Islet of Langerhans (tissue), 1 donor: Measurements from ENCODE around the gene ARTN.

Source experiments
- FAIRE-seq: peaks from one replicate; lab custom pipeline; 2011; peaks lifted over from hg19 to GRCh38; lab: Jason Lieb, UNC

The ARTN gene

DNA sequence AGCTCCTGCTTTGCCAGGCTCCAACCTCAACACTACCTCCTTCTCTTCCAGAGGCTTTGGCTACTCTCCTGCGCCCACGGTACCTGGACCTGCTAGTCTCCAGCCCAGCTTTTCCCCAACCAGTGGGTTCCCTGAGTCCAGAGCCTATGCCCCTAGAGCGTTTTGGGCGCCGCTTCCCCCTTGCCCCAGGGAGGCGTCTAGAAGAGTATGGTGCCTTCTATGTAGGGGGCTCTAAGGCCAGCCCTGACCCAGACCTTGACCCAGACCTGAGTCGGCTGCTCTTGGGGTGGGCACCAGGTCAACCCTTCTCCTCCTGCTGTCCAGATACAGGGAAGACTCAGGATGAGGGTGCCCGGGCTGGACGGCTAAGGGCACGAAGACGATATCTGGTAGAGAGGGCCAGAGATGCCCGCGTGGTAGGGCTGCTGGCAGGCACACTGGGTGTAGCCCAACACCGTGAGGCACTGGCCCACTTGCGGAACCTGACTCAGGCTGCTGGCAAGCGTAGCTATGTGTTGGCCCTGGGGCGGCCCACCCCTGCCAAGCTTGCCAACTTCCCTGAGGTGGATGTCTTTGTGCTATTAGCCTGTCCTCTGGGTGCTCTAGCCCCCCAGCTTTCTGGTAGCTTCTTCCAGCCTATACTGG is 37.9 kb downstream of the ARTN start:
- FAIRE-seq = no peak

DNA sequence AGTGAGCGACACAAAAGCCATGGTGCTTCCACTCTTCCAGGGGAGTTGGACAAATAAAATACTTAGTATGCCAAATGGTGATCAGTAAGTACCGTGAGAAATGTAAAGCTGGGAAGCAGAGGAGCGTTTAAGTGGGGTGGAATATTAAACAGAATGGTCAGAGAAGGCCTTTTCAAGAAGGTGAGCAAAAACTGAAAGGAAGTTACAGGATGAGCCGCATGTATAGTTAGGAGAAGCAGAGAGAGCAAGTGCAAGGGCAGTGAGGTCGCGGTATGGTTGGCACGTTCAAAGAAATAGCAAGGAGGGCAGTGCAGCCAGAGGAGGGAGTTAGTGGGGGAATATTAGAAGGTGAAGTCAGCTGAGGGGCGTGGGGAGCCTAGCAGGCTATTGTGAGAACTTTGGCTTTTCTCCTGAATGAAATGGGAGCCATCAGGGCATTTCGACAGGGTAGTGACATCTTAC is 40.4 kb downstream of the ARTN start:
- FAIRE-seq = no peak

DNA sequence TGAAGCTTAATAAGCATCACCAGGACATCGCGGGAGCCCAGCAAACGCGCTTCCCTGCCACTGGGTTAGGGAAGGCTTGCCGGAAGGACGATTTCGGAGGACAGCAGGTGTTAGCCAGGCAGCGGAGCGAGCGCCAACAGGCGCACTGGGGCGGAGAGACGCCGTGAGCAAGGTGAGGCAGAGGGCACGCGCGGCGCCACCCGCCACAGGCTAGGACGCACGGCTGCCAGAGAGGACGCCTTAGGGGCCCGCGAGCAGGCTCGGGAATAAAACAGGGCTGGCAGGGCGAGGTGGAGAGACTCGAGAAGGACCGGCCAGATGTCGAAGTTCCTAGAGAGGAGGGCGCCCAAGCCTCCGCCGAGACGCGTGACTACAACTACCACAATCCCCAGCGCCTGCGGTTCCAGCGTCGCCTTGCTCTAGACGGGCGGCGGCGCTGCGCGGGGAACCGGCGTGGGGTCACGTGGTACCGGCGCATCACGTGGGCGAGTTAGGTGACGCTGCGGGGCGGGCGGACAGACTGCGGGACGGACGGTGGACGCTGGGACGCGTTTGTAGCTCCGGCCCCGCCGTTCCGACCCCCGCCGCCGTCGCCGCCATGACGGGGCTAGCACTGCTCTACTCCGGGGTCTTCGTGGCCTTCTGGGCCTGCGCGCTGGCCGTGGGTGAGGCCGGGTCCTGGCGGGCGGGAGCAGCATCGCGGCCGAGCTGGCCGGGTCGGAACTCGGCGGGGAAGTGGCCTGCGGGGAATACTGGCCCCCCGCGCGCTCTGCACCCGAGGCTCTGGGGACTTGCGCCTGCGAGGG is 41.0 kb downstream of the ARTN start, which contains the start of gene ATP6V0B:
ATP6V0B (plus strand) TSS at position 518 of the 806 bp plus-strand sequence; CDS start at position 599, 81 bp downstream.
- FAIRE-seq = no peak

DNA sequence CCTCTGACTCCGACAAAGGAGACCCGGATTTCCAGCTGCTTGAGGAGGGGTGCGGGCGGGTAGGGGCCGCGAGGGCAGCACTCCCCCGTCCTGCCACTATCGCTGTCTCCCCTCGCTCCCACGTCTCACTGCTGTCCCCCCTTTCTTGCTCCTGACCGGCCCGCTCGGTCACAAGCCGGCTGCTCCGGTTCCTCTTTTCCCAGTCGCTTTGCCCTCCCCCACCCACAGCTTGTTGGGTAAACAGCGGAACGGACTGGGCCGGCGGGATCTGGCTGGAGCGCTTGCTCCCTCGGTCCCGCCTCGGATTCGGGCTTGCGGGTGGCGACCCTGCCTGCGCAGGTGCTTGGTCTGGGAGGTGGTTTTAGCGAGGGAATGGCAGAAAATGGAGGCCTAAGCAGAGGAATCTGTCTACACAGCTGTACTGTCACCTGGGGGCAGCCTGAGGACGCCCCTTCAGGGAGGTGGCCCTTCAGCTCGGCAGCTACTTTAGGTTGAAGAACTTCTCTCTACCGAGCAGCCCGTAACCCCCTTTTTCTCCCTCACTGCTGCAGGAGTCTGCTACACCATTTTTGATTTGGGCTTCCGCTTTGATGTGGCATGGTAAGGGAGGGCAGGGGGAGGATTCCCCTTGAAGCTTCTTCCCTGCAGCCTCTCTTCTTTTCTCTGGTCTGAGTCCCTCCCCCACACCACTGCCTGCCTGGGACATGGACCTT is 41.8 kb downstream of the ARTN start:
- FAIRE-seq = no peak

DNA sequence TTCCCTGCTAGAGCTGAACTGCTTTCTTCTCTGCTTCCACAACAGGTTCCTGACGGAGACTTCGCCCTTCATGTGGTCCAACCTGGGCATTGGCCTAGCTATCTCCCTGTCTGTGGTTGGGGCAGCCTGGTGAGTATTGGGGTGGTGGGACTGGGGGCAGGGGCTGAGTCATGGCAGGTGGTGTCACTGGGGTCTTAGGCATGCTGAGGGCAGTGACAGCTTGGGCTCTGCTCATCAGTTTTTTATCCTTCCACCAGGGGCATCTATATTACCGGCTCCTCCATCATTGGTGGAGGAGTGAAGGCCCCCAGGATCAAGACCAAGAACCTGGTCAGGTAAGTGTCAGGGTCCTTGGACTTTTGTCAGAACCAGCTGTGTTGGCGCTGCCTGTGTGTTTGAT is 42.4 kb downstream of the ARTN start:
- no peak for FAIRE-seq

DNA sequence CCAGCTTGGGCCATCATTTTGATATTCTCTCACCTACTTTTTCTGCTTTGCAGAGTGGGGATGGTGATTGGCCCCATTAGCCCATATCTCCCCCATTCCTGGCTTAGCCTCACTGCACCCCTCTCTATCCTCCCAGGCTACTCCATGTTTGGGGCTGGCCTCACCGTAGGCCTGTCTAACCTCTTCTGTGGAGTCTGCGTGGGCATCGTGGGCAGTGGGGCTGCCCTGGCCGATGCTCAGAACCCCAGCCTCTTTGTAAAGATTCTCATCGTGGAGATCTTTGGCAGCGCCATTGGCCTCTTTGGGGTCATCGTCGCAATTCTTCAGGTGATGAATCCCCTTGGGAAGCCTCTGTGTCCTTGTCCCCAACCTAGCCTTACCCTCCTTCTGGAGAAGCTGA is 43.3 kb downstream of the ARTN start:
- no peak for FAIRE-seq

DNA sequence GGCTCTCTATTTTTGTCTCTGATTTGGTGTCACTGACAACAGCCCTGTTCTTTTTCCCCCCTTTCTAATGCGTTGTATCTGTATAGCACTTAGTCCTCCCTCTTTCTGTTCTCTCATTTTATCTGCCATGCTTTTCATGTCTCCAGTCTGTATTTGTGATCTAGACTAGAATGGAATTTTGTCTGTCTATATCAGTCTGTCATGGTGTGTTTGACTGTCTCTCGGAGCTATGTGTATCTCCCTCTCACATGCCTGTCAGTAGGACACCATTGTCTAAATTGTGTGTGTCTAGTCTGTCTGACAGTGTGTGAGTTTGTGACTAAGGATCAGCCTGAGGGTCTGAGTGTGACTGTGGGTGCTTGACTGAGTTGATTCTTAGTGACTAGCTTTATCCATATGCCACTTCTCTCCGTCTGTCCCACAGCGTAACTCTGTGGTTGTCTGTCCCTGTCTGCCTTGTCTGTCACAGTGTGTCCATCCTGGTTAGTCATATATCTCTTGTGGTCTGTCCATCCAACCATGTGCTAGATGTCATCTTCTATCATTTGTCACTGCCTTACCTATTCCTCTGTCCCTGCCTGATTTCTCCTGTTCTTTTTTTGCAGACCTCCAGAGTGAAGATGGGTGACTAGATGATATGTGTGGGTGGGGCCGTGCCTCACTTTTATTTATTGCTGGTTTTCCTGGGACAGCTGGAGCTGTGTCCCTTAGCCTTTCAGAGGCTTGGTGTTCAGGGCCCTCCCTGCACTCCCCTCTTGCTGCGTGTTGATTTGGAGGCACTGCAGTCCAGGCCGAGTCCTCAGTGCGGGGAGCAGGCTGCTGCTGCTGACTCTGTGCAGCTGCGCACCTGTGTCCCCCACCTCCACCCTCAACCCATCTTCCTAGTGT is 44.0 kb downstream of the ARTN start:
- no peak for FAIRE-seq

DNA sequence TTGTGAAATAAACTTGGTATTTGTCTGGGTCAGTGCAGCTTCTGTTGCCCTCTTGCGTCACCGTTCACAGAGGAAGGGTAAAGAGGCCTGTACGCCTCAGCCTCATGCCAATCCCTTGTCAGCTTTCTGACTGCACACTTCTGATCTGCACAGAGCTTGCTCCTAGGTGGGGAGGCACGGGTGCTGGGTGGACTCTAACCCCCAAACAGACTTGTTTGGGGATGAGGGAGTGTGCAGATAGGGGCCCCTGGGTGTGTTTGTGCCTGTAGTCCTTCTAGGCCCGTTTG is 44.6 kb downstream of the ARTN start:
- no peak for FAIRE-seq

DNA sequence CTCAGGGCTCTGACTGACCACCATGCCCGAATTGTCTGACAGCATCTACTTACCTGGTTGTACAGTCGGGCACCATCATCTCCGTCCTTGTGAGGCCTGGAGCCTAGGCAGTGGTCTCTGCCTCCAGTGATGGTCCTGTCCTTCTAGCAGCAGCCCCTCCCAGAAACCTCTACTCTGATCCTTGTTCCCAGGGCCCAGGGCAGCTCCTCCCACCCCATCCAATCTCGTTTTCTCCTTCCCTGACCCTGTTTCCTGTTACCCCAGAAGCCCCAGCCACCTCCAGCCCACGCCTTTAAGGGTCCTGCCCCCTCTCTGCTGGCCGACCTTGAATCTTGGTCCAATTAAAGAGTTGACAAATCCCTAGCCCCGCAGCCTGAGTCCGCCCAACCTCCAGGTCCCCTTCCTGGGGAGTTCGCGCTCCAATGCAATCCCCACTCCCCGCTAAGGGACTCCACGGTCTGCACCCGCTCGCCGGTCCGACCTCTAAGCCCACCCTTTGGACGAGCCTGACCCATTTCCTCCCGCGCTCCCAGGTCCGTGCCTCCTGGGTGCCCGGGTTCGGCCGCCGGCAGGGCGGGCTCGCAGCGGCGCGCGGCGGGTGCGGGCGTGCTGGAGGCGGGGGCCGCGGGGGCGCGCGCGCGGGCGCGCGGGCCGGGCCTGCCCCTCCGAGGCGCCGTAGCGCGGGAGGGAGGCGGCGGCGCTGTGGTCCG is 45.1 kb downstream of the ARTN start, which contains the start of gene B4GALT2:
B4GALT2 (plus strand) TSS at position 660 of the 710 bp plus-strand sequence. CDS start 1,951 bp downstream, outside the sequence.
- FAIRE-seq = no peak

DNA sequence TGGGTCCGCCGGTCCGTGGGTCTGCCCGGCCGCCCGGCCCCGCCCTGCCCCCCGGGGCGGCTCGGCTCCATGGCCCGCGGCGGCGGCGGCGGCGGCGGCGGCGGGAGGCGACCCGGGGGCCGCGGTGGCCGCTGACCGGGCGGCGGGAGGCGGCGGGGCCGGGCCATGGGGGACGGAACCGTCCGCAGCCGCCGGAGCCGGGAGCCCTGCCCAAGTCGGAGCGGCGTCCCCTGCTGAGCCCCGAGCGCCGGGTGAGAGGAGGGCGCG is 45.6 kb downstream of the ARTN start:
- FAIRE-seq = no peak

DNA sequence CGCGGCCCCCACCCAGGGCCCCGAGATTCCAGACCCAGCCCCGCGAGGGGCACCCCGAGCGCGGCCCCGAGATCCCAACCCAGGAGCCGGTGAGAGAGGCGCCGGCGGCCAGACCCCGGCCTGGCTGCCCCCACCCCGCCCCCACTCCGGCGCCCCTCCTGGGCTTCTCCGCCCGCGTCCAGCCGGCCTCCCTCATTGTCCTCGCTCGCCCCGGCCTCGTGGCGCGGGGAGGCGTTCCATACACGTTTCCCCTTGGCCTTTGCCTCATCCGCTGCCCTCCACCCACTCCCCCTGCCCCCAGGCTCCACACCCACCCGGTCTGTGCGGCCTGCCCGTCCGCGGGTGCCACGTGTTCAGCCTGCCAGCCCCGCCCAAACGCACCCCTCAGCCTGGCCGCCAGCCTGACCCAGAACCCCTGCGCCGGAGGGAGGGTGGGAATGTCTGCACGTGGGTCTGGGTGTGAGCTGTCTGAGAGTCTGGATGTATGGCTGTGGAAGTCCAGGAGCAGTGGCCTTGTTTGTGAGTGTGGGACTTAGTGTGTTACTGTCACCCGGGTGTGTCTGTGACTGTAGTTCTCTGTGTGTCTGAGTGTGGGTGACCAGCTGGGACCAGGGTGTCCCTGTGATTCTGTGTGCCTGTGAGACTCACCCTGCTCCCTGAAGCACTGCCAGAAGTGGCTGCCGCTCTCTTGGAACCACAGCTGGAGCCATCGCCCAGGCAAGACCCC is 46.1 kb downstream of the ARTN start:
- no peak for FAIRE-seq

DNA sequence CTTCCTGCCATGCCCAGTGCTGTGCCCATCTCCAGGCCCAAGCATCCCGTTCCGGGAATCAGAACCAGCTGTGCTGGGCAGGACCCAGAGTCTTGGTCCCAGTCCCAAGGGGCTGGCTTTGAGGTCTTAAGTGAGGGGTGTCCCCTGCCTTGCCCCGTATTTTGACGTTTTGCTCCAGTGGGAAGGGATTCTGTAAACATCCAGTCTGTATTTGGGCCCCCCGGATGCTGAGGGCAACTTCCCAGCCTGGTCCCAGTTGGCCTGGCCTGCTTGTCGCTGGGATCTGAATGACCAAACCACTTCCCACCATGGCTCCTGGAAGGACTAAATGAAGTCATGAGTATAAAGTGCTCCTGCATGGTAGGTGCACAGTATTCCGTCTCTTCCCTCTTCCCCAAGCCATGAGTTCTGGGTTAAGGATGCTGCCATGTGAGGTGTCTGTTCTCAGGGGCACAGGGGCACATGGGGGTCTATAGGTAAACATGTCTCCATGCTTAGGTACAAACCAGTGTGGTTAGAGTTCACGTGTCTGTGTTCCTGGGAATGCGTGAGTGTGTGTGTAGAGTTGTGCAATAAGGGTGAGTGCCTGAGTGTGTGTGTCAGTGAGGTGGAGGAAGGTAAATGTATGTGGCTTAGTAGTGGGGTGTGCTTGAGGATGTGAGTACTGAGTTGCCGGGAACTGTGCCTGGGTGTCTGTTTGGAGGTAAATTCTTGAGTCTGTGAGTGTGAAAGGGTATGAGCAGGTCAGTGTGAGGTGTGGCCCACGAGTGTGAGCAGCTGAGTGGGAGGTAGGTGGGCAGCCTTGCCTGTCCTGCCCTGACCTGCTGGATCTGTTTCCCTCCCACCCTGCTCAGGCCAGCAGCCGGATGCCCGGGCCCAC is 46.9 kb downstream of the ARTN start:
- FAIRE-seq = no peak

DNA sequence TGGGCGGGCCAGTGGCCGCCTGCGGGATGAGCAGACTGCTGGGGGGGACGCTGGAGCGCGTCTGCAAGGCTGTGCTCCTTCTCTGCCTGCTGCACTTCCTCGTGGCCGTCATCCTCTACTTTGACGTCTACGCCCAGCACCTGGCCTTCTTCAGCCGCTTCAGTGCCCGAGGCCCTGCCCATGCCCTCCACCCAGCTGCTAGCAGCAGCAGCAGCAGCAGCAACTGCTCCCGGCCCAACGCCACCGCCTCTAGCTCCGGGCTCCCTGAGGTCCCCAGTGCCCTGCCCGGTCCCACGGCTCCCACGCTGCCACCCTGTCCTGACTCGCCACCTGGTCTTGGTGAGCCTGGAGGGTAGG is 47.5 kb downstream of the ARTN start:
- no peak for FAIRE-seq

DNA sequence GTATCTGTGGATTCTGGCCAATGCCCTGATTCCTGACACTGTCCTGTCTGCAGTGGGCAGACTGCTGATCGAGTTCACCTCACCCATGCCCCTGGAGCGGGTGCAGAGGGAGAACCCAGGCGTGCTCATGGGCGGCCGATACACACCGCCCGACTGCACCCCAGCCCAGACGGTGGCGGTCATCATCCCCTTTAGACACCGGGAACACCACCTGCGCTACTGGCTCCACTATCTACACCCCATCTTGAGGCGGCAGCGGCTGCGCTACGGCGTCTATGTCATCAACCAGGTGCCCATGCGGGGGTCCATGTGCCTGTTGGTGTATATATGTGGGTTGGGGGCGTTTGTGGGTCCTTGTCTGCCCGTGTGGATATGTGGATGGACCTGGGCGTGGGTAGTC is 48.0 kb downstream of the ARTN start:
- FAIRE-seq = no peak

DNA sequence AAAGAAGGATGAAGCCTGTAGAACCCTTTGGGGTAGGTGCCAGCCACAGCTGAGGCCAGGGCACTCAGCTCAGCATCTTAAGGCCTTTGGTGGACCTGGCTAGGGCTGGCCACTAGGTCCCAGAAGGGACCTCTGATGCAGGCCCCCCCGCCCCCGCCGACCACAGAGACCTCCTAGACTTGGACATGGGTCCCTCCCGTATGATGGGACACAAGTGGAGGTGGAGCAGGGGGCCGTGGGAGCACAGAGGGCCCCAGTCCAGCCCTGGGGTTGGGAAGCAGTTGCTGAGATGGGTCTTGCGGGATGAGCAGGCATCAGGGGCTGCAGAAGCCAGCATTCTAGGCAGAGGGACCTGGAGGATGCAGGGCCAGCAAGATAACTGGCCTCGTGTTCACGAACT is 48.6 kb downstream of the ARTN start:
- FAIRE-seq = no peak

DNA sequence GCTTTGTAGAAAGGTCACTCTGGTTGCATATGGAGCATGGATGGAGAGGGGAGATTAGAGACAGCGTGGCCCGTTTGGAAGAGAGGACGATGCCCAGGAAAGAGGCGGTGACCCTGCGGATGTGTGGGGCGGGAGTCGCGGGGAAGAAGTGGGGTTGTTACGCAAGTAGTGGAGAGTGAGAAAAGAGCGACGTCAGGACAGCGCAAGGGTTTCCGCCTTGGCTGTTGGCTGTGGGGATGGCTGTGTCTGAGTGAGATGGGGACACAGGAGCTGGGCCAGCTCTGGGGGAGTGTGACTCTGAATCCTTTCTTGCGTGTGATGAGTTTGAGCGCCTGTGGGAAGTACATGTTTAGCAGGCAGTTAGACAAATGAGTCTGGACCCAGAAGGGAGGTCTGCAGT is 49.2 kb downstream of the ARTN start:
- no peak for FAIRE-seq

DNA sequence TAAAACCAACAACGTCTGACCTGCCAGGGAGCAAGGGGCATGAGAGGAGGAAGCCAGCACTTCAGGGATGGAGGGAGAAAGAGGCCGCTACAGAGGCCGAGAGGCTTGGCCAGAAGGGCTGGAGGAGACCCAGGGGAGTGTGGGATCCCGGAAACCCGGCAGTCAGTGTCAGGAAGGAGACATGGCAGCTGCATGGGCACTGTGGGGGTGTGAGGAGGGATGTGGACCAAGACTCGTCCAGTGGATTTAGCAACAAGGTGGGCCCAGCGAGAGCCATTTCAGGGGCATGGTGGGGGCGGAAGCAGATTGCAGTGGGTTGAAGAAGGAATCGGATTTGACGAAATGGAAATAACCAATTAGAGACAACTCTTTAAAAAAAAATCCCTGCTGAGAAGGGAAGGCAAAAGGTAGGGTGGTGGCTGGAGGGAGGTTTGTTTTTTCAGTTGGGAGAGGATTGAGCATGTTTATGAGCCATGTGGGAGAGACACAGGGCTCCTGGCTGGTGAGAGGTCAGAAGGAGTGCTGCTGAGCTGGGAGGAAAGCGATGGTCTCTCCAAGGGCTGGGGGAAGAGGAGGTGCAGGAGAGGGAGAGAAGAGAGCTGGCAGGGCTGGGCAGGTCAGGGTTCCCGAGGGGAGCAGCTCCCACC is 49.8 kb downstream of the ARTN start:
- FAIRE-seq = no peak

DNA sequence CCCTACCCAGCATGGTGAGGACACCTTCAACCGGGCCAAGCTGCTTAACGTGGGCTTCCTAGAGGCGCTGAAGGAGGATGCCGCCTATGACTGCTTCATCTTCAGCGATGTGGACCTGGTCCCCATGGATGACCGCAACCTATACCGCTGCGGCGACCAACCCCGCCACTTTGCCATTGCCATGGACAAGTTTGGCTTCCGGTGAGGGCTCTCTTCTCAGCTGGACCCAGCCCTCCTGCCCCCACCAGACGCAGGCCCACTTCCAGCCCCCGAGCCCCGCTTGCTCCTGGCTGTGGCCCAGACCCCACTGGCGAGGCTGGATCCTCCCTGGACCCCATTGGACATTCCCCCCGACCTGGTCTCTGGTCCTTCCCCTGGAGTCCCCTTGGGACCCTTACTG is 51.3 kb downstream of the ARTN start:
- FAIRE-seq = no peak

DNA sequence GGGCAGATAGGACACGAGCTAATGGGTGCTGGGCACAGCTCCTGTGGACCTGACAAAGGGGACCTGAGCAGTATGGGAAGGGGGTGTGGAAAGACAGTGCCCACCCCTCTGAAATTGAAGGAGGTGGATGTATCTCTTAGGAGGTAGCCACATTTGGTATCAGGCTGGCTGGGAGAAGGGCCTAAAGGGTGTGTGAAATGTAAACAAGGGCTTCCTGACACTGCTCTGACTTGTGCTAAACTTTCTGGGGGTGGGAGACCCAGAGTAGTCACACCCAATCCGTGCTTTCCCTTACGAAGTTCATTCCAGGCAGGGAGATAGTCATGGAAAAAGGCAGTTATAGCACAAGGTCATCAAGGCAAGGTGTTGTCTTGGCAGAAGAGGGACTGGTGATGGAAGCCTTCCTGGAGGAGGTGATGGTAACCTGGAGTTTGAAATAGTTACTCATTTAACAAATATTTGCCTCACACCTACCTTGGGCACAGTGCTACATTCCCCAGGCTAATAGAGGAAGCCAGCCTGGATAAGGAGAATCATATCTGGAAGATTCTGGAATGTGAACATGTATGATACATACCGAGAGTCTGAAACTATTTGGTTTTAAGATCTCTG is 52.5 kb downstream of the ARTN start:
- no peak for FAIRE-seq
